Stomach smooth muscle (tissue), 2 donors: ENCODE results near the gene CXADR.

ENCODE experiments used
- H3K27ac ChIP-seq: one replicate; pipeline ENCODE4 v1.7.0; 2013; ENCODE audit warnings: mild to moderate bottlenecking, low read length, inconsistent platforms
- H3K27me3 ChIP-seq, 2 donors: one replicate each; pipeline ENCODE4 v1.7.0; 2013; ENCODE audit warnings: low read length in 2 of 2; ENCODE audit not compliant: insufficient read depth in 2 of 2, control insufficient read depth in 1 of 2
- H3K36me3 ChIP-seq, 2 donors: one replicate each; pipeline ENCODE4 v1.7.0; 2013; ENCODE audit warnings: low read length in 2 of 2; ENCODE audit not compliant: control insufficient read depth in 2 of 2, insufficient read depth in 2 of 2
- H3K4me1 ChIP-seq: one replicate; pipeline ENCODE4 v1.7.0; 2013; ENCODE audit warnings: low read length; ENCODE audit not compliant: control insufficient read depth, insufficient read depth
- H3K4me3 ChIP-seq, 2 donors: one replicate each; pipeline ENCODE4 v1.7.0; 2013; ENCODE audit warnings: low read length in 2 of 2
- H3K9ac ChIP-seq, 2 donors: one replicate each; pipeline ENCODE4 v1.7.0; 2013; ENCODE audit warnings: low read length in 2 of 2, mild to moderate bottlenecking in 1 of 2
- H3K9me3 ChIP-seq, 2 donors: one replicate each; pipeline ENCODE4 v1.7.0; 2013; ENCODE audit warnings: low read length in 2 of 2; ENCODE audit not compliant: control insufficient read depth in 2 of 2
- donor health status: healthy.
- donor health status: Pancreatic carcinoma.

CXADR gene

DNA sequence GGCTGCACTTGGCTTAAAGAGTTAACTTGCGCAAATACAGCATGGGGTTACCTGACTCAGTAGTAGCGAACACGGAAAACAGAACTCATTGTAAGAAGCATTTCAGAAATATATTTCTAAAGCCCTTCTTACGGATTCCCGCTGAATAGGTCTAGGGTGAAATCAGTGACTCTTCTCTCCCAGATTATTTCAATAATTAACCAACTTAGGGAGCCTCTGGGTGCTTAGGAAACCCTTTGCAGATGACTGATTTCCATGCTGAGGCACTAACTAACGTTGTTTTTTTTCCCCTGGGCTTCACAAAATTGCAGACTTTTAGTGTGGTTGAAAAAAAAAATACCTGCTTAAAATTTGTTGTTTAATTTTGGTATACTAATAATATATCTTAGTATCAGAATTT, 59.6 kb downstream of the CXADR start:
- Histone ChIP-seq H3K36me3 (no peaks in the 10 kb centered on the region), H3K4me1 (no peaks in the 10 kb centered on the region), H3K27me3 (peaks cover 0 to 2% of the 10 kb centered on the region in 2 donors), H3K9me3 (no peaks in the 10 kb centered on the region), H3K9ac (no peak overlapping the region), H3K4me3 (no peak overlapping the region), H3K27ac (no peak overlapping the region)

DNA sequence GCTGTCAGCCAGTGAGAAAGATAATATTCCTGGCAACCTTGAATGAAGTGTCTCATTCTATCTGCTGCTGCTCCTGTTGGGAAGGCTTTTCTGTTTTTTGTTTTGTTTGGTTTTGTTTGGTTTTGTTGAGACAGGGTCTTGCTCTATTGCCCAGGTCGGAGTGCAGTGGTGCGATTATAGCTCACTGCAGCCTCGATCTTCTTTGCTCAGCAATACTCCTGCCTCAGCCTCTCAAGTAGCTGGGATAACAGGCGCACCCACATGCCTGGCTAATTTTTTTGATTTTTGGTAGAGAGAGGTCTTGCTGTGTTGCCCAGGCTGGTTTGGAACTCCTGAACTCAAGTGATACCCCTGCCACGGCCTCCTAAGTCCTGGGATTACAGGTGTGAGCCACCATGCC, 62.2 kb downstream of the CXADR start:
- Histone ChIP-seq H3K9me3 (no peaks in the 10 kb centered on the region), H3K27me3 (peaks cover 0 to 2% of the 10 kb centered on the region in 2 donors), H3K27ac (no peak overlapping the region), H3K4me3 (no peak overlapping the region), H3K9ac (no peak overlapping the region), H3K36me3 (no peaks in the 10 kb centered on the region), H3K4me1 (no peaks in the 10 kb centered on the region)

DNA sequence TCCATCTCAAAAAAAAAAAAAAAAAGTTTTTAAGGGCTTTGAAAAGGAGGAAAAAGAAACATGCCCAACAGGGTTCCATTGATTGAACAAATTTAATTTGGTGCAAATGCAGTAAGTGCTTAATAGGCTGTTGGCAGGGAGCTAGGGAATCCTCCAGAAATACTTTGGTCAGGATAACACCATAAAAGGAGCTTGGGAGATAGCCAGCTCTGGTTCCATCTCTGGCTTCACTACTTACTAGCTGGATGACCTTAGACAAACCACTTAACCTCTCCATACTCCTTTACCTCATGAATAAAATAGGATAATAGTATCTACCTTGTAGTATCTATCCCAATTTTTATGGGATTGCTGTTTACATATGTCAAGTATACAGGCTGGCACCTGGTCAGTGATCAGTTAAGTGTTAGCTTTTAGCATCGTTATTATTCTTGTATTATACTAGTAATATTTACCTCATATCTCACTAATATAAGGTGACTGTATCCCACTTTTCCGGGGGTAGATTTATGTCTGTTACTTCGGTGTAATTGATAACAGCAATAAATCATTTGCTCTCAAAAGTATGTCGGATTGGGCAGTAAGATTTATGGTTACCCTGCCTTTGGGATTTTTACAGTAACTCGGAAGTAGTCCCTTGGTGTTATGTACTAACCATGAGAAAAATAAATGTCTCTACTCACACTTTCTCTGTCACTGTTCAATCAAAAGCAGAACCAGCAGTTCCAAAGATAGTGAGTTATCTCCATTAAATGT, 63.4 kb downstream of the CXADR start:
- Histone ChIP-seq H3K4me3 (no peak overlapping the region), H3K27ac (no peak overlapping the region), H3K9ac (no peak overlapping the region)

DNA sequence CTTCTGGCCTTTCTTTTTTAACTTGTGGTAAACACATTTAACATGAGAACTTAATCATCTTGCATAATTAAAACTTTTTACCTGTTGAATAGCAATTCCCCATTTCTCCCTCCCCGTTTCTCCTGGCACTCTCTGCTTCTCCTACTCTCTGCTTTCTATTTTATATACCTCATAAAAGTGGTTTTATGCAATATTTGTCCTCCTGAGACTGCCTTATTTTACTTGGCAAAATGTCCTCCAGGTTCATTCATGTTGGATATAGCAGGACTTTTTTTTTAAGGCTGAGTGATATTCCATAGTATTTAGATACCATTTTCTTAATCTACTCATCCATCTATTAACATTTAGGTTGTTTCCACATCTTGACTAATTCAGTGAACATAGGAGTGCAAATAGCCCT, 64.9 kb downstream of the CXADR start:
- Histone ChIP-seq H3K27me3 (peaks cover 0 to 2% of the 10 kb centered on the region in 2 donors), H3K27ac (no peak overlapping the region), H3K9me3 (no peaks in the 10 kb centered on the region), H3K4me1 (no peaks in the 10 kb centered on the region), H3K9ac (no peak overlapping the region), H3K4me3 (no peak overlapping the region), H3K36me3 (no peaks in the 10 kb centered on the region)

More for the DNA sequence above, 63.4 kb downstream of the CXADR start:
- H3K4me1 ChIP-seq: no peaks in the 10 kb centered on the region
- no peaks in the 10 kb centered on the region for H3K9me3 ChIP-seq
- no peaks in the 10 kb centered on the region for H3K36me3 ChIP-seq
- H3K27me3 ChIP-seq: peaks cover 0 to 2% of the 10 kb centered on the region in 2 donors

DNA sequence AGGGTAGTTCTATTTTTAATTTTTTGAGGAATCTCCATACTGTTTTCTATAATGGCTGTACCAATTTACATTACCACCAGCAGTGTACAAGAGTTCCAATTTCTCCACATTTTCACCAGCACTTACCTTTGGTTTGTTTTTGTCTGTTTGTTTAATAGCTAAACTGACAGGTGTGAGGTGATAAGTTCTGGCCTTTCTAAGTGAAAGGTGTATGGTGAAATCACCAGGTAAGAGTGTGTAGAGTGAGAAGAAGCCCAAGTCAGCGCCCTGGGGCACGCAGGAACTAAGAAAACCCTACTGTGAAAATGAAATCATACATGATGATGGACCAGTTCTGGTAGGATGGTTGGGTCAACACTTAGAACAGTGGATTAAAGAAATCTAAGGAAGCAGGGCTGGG, 65.3 kb downstream of the CXADR start:
- no peaks in the 10 kb centered on the region for H3K4me1 ChIP-seq
- no peaks in the 10 kb centered on the region for H3K36me3 ChIP-seq
- H3K9me3 ChIP-seq: no peaks in the 10 kb centered on the region
- H3K4me3 ChIP-seq: no peak overlapping the region
- peaks cover 0 to 2% of the 10 kb centered on the region in 2 donors for H3K27me3 ChIP-seq
- H3K9ac ChIP-seq: no peak overlapping the region
- no peak overlapping the region for H3K27ac ChIP-seq

DNA sequence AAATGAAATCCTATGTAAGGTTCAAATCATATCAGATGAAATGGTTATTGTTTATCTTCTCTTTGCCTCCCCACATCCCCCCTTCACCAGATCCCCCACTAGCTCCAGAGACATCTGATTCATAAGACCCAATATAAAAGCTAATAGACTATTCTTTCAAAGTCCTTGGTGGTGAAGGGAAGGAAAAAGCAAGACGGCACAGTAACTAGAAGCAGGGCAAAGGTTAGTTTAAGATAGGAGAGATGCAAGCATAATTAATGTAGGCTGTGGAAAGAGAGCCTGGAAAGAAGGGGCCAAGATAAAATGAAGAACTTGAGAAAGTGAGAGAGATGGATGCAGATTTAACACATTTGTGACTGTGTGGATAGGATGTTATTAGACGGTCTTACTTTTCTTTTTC, 66.0 kb downstream of the CXADR start:
- Histone ChIP-seq H3K9ac (no peak overlapping the region), H3K4me1 (no peaks in the 10 kb centered on the region), H3K36me3 (no peaks in the 10 kb centered on the region), H3K27ac (no peak overlapping the region), H3K4me3 (no peak overlapping the region), H3K27me3 (peaks cover 0 to under 1% of the 10 kb centered on the region in 2 donors), H3K9me3 (no peaks in the 10 kb centered on the region)

DNA sequence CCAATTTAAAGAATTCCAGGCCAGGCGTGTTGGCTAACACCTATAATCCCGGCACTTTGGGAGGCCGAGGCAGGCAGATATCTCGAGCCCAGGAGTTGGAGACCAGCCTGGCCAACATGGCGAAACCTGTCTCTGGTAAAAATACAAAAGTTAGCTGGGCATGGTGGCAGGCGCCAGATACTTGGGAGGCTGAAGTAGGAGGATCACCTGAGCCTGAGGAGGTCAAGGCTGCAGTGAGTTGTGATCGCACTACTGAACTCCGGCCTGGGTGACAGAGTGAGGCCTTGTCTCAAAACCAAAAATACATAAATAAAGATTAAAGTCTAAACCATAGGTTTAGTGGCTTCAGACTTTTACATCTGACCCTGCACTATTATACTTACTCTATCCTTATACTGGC, 67.5 kb downstream of the CXADR start:
- H3K9ac ChIP-seq: no peak overlapping the region
- H3K27me3 ChIP-seq: no peaks in the 10 kb centered on the region
- H3K4me1 ChIP-seq: no peaks in the 10 kb centered on the region
- no peaks in the 10 kb centered on the region for H3K36me3 ChIP-seq
- no peaks in the 10 kb centered on the region for H3K9me3 ChIP-seq
- no peak overlapping the region for H3K4me3 ChIP-seq
- no peak overlapping the region for H3K27ac ChIP-seq

DNA sequence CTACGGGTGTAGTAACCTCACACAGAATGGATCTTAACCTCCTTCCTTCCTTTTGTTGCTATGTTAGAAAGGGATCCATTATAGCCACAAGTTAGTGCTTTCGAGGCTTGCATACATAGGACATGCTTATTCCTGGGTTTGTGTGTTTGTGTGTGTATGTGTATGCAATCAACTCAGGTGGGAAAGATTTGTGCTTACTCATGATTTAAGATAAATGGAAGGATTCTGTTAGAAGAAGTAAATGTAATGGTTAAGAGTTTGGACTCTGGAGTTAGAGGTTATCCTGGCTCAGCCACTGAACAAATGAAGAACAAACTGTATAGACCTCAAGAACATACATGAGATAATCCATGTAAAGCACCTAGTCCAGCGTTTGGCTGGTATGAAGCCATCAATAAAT, 71.1 kb downstream of the CXADR start:
- Histone ChIP-seq H3K4me3 (no peak overlapping the region), H3K27me3 (no peaks in the 10 kb centered on the region), H3K9me3 (no peaks in the 10 kb centered on the region), H3K4me1 (no peaks in the 10 kb centered on the region), H3K9ac (no peak overlapping the region), H3K36me3 (no peaks in the 10 kb centered on the region), H3K27ac (no peak overlapping the region)

DNA sequence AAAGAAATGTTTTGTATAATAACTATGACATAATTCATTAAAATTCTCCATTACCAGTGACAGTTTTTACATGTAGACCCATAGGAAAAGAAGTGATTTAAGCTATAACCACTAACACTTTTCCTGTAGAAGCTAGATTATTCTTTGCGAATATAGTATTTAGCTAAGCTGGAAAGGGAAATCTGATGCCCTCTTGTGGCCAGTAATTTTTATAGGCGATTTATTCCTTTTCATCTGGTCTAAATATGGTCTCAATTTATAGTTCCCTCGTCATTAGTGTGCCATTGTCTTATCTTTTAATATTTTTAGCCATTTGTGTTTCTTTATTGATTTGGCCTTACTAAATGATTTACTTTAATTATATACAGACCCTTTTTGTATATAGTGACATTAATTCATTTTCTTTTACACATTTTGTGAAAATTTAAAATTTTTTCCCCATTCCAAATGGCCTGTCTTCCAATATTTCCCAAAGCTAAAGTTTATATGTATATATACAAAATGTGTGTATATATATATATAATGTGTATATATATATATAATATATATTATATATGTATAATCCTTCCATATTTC, 73.1 kb downstream of the CXADR start:
- Histone ChIP-seq H3K9me3 (no peaks in the 10 kb centered on the region), H3K27ac (no peak overlapping the region), H3K4me3 (no peak overlapping the region), H3K9ac (no peak overlapping the region), H3K36me3 (no peaks in the 10 kb centered on the region), H3K4me1 (no peaks in the 10 kb centered on the region), H3K27me3 (no peaks in the 10 kb centered on the region)

DNA sequence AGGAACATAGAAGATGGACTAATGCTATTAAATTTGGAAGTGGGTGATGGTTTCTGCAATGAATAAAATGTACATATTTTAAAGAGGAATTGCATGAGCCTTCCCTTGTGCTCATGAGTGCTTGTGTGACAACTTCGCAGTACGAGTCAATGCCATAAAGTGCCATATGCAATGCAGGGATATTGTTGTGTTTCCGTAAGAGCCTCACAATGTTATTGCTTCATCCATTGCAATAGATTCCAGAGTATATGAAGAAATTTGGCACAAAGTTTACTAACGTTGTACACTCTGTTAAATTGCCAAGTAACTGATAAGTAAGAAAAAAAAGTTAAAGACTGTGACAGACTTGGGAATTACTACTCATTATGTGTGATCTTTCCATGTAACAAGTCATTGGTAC, 77.6 kb downstream of the CXADR start:
- Histone ChIP-seq H3K9ac (no peak overlapping the region), H3K36me3 (peaks cover 5 to 9% of the 10 kb centered on the region in 2 donors), H3K4me1 (no peaks in the 10 kb centered on the region), H3K9me3 (no peaks in the 10 kb centered on the region), H3K27ac (no peak overlapping the region), H3K4me3 (no peak overlapping the region), H3K27me3 (no peaks in the 10 kb centered on the region)

DNA sequence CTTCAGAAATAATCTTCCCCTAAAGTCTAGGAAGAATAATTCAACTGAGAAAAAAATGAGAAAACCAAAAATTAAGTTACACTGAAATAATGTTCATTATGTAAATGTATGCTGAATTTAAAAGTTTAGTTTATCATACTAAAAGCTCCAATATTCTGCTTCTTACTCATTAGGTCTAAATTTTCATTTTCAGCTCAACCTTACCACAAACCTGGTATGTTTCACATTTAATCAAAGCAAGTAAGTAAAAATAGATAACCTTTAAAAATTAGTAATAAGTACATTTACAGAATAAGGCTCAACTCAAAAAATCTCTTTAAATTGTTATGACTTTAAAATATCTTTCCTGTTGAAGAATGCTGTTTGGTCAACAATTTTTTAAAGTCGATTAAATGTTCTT, 84.8 kb downstream of the CXADR start:
- H3K9ac ChIP-seq: no peak overlapping the region
- no peaks in the 10 kb centered on the region for H3K9me3 ChIP-seq
- peaks cover 7 to 25% of the 10 kb centered on the region in 2 donors for H3K36me3 ChIP-seq
- no peak overlapping the region for H3K4me3 ChIP-seq
- no peaks in the 10 kb centered on the region for H3K4me1 ChIP-seq
- no peak overlapping the region for H3K27ac ChIP-seq
- no peaks in the 10 kb centered on the region for H3K27me3 ChIP-seq
